Lower leg skin (tissue), 3 donors: ENCODE results near the gene TRIAP1.

Experiments
- CTCF ChIP-seq, 3 donors: fragments of 450-650 bp; IDR thresholded peaks; one replicate each; pipeline ENCODE4 v1.5.1; 2016; ENCODE audit warnings: antibody characterized with exemption in 3 of 3, mild to moderate bottlenecking in 3 of 3, moderate library complexity in 2 of 3
- POLR2A ChIP-seq, 2 donors: fragments of 450-650 bp; IDR thresholded peaks; one replicate each; pipeline ENCODE4 v1.6.1; 2016 to 2017; ENCODE audit warnings: antibody characterized with exemption in 2 of 2, mild to moderate bottlenecking in 1 of 2, moderate library complexity in 1 of 2

DNA sequence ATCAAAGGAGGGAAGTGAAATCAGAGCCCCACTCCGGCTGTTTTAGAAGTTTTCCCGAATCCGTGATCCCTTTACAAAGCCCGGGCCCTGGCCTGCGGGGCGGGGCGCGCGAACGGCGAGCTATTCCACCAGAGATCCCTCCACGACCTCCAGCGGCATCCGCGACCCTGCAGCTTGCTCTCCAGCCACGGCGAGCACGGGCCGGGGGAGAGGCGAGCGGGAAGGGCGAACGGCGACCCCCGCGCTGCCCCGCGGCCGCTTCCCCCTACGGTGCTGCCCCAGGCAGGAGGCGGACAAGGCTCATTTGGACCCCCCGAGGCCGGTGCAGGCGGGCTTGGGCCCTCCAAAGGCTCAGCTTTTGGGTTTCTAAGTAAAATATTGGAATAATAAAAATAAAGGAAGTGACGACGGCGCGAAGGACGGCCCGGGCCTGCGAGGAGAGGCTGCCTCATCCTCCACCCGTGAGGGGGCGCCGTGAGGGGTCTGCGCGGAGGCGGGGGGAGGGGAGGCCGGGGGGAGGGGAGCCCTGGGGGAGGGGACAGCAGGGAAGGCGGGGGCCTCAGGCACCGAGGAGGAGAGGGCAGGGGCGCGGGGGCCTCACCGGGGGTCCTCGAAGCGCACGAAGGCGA, 22.8 kb upstream of the TRIAP1 start:
- TF ChIP-seq CTCF (IDR thresholded peaks at IDR 0.05) (no peak), POLR2A (IDR thresholded peaks at IDR 0.05) (no peak)
